ENCODE data around the gene CKS2. TPM values are rescaled to one million over a fixed set of nuclear protein-coding genes. Genes with fewer than 3 reads are reported as not detected.
"Not testable (repeated sequence)": the region's sequence is repeated elsewhere in the genome, so short reads cannot be mapped to it uniquely, and the experiment has no call there.

CKS2 gene
- total RNA-seq, 2 experiments from 2014 or later = 204 TPM

GRCh38 chr9:89291741-89292140, 19.3 kb upstream of the CKS2 start:
- Mint-ChIP-seq H3K4me3 (no peak overlapping the region), H3K36me3 (ENCODE audit: low read depth) (no peaks in the 10 kb centered on the region), H3K27ac (no peak overlapping the region), H3K9me3 (ENCODE audit: insufficient read depth) (peaks cover 7% of the 10 kb centered on the region), H3K4me1 (ENCODE audit: low read depth) (no peaks in the 10 kb centered on the region), H3K27me3 (ENCODE audit: low read depth) (peaks cover 14% of the 10 kb centered on the region)
- ATAC-seq (no peak), DNase-seq (no peak)
- POLR2A ChIA-PET = no interaction called here
- CTCF ChIA-PET = interaction anchor here (0.8 kb wide), 1 partner anchor 13 kb away, joined by 3 read pairs; no protein-coding TSS in a partner anchor

GRCh38 chr9:89293014-89293413, 18.0 kb upstream of the CKS2 start:
- H3K27ac Mint-ChIP-seq = no peak overlapping the region
- H3K4me3 Mint-ChIP-seq = no peak overlapping the region
- no peaks in the 10 kb centered on the region for H3K4me1 Mint-ChIP-seq (ENCODE audit: low read depth)
- H3K9me3 Mint-ChIP-seq (ENCODE audit: insufficient read depth) = peaks cover 7% of the 10 kb centered on the region
- ChIA-PET CTCF (no interaction called here), POLR2A (interaction anchor here (1.3 kb wide), 1 partner anchor 138 kb away, joined by 3 read pairs; no protein-coding TSS in a partner anchor)
- ATAC-seq (no peak), DNase-seq (no peak)
- H3K36me3 Mint-ChIP-seq (ENCODE audit: low read depth) = no peaks in the 10 kb centered on the region
- H3K27me3 Mint-ChIP-seq (ENCODE audit: low read depth) = peaks cover 14% of the 10 kb centered on the region

GRCh38 chr9:89295400-89295799, 15.6 kb upstream of the CKS2 start:
- H3K36me3 Mint-ChIP-seq (ENCODE audit: low read depth) = no peaks in the 10 kb centered on the region
- no peak for ATAC-seq
- H3K9me3 Mint-ChIP-seq (ENCODE audit: insufficient read depth) = peaks cover 7% of the 10 kb centered on the region
- POLR2A ChIA-PET = no interaction called here
- H3K27me3 Mint-ChIP-seq (ENCODE audit: low read depth) = peaks cover 14% of the 10 kb centered on the region
- CTCF ChIA-PET = interaction anchor here (0.6 kb wide), 1 partner anchor 1123 kb away, joined by 3 read pairs; no protein-coding TSS in a partner anchor
- no peak overlapping the region for H3K4me3 Mint-ChIP-seq
- no peak overlapping the region for H3K27ac Mint-ChIP-seq
- H3K4me1 Mint-ChIP-seq (ENCODE audit: low read depth) = no peaks in the 10 kb centered on the region
- DNase-seq = no peak

- H3K9me3 Mint-ChIP-seq (ENCODE audit: insufficient read depth); H3K4me3 Mint-ChIP-seq; CTCF ChIA-PET; H3K4me1 Mint-ChIP-seq (ENCODE audit: low read depth); H3K36me3 Mint-ChIP-seq (ENCODE audit: low read depth); DNase-seq; ATAC-seq; H3K27me3 Mint-ChIP-seq (ENCODE audit: low read depth); POLR2A ChIA-PET; H3K27ac Mint-ChIP-seq: not testable (repeated sequence)
Measured at GRCh38 chr9:89301996-89302395, 9.0 kb upstream of the CKS2 start.

- ChIA-PET POLR2A (no interaction called here), CTCF (no interaction called here)
- no peak for ATAC-seq
- Mint-ChIP-seq H3K36me3 (ENCODE audit: low read depth) (peaks cover 14% of the 10 kb centered on the region), H3K27ac (no peak overlapping the region), H3K9me3 (ENCODE audit: insufficient read depth) (no peaks in the 10 kb centered on the region), H3K27me3 (ENCODE audit: low read depth) (no peaks in the 10 kb centered on the region), H3K4me3 (no peak overlapping the region), H3K4me1 (ENCODE audit: low read depth) (peaks cover 5% of the 10 kb centered on the region)
- no peak for DNase-seq
Measured at GRCh38 chr9:89304020-89304833, 6.8 kb upstream of the CKS2 start.

- ChIA-PET POLR2A (no interaction called here), CTCF (no interaction called here)
- DNase-seq (no peak), ATAC-seq (no peak)
- Mint-ChIP-seq H3K27ac (no peak overlapping the region), H3K36me3 (ENCODE audit: low read depth) (peaks cover 14% of the 10 kb centered on the region), H3K27me3 (ENCODE audit: low read depth) (no peaks in the 10 kb centered on the region), H3K4me3 (no peak overlapping the region), H3K4me1 (ENCODE audit: low read depth) (peaks cover 9% of the 10 kb centered on the region), H3K9me3 (ENCODE audit: insufficient read depth) (no peaks in the 10 kb centered on the region)
Measured at GRCh38 chr9:89304834-89305188, 6.2 kb upstream of the CKS2 start.

GRCh38 chr9:89305868-89306267, 5.1 kb upstream of the CKS2 start:
- Mint-ChIP-seq H3K4me3 (no peak overlapping the region), H3K27ac (no peak overlapping the region), H3K4me1 (ENCODE audit: low read depth) (peaks cover 10% of the 10 kb centered on the region), H3K27me3 (ENCODE audit: low read depth) (no peaks in the 10 kb centered on the region), H3K36me3 (ENCODE audit: low read depth) (peaks cover 22% of the 10 kb centered on the region), H3K9me3 (ENCODE audit: insufficient read depth) (no peaks in the 10 kb centered on the region)
- DNase-seq = no peak
- ChIA-PET POLR2A (no interaction called here), CTCF (no interaction called here)
- ATAC-seq = no peak

- Mint-ChIP-seq H3K27me3 (ENCODE audit: low read depth) (no peaks in the 10 kb centered on the region), H3K27ac (peak overlapping the region; percentile 99), H3K36me3 (ENCODE audit: low read depth) (peaks cover 50% of the 10 kb centered on the region), H3K4me1 (ENCODE audit: low read depth) (peaks cover 24% of the 10 kb centered on the region), H3K9me3 (ENCODE audit: insufficient read depth) (no peaks in the 10 kb centered on the region), H3K4me3 (peak overlapping the region; percentile 96)
- POLR2A ChIA-PET = no interaction called here
- ATAC-seq = no peak
- CTCF ChIA-PET = no interaction called here
- DNase-seq = no peak
Measured at GRCh38 chr9:89309166-89309565, 1.8 kb upstream of the CKS2 start.

GRCh38 chr9:89309608-89310474, 1.2 kb upstream of the CKS2 start:
- Mint-ChIP-seq H3K27ac (peak overlapping the region; percentile 99), H3K4me1 (ENCODE audit: low read depth) (peaks cover 31% of the 10 kb centered on the region), H3K4me3 (peak overlapping the region; percentile 96), H3K27me3 (ENCODE audit: low read depth) (no peaks in the 10 kb centered on the region), H3K36me3 (ENCODE audit: low read depth) (peaks cover 57% of the 10 kb centered on the region), H3K9me3 (ENCODE audit: insufficient read depth) (no peaks in the 10 kb centered on the region)
- ATAC-seq (no peak), DNase-seq (no peak)
- POLR2A ChIA-PET = interaction anchor here (0.8 to 1.6 kb wide), 13 partner anchors 9 to 1335 kb away, joined by 3 to 11 read pairs (median 5); partner anchors contain the start of genes CDK20 and SECISBP2
- CTCF ChIA-PET = interaction anchor here (0.6 kb wide), 1 partner anchor 1055 kb away, joined by 3 read pairs; no protein-coding TSS in a partner anchor

GRCh38 chr9:89311346-89312221, 589 bp downstream of the CKS2 start:
- DNase-seq (peak; percentile 38), ATAC-seq (peak; percentile 31)
- ChIA-PET CTCF (no interaction called here), POLR2A (interaction anchor here (0.8 kb wide), 2 partner anchors 122 to 218 kb away, joined by 3 read pairs; no protein-coding TSS in a partner anchor)
- Mint-ChIP-seq H3K36me3 (ENCODE audit: low read depth) (peaks cover 73% of the 10 kb centered on the region), H3K27me3 (ENCODE audit: low read depth) (no peaks in the 10 kb centered on the region), H3K4me3 (peak overlapping the region; percentile 96), H3K27ac (peak overlapping the region; percentile 99), H3K9me3 (ENCODE audit: insufficient read depth) (no peaks in the 10 kb centered on the region), H3K4me1 (ENCODE audit: low read depth) (peaks cover 46% of the 10 kb centered on the region)

- H3K9me3 Mint-ChIP-seq (ENCODE audit: insufficient read depth) = no peaks in the 10 kb centered on the region
- ChIA-PET CTCF (no interaction called here), POLR2A (interaction anchor here (0.6 to 0.8 kb wide), 3 partner anchors 122 to 236 kb away, joined by 3 read pairs; no protein-coding TSS in a partner anchor)
- peaks cover 75% of the 10 kb centered on the region for H3K36me3 Mint-ChIP-seq (ENCODE audit: low read depth)
- ATAC-seq = no peak
- DNase-seq = peak; percentile 53
- H3K4me1 Mint-ChIP-seq (ENCODE audit: low read depth) = peaks cover 52% of the 10 kb centered on the region
- peak overlapping the region; percentile 99 for H3K27ac Mint-ChIP-seq
- peak overlapping the region; percentile 96 for H3K4me3 Mint-ChIP-seq
- no peaks in the 10 kb centered on the region for H3K27me3 Mint-ChIP-seq (ENCODE audit: low read depth)
Measured at GRCh38 chr9:89312222-89312571, 1.2 kb downstream of the CKS2 start.
